Tongue (tissue), 2 donors: ENCODE measurements around the gene FBRS. TPM values are rescaled to one million over a fixed set of nuclear protein-coding genes. Genes with fewer than 3 reads are reported as not detected.

Experiments
- DNase-seq: peaks from one replicate; pipeline ENCODE4 v3.0.0-alpha.2; 2015
- total RNA-seq: library from RNA; depleted of rRNA; stranded (reverse); fragments of >200 nt; gene quantifications from one replicate; pipeline ENCODE4 v1.2.3, GENCODE V29; 2014

FBRS gene
- total RNA-seq, 1 donor from 2014 or later, result 16.5 TPM

DNA sequence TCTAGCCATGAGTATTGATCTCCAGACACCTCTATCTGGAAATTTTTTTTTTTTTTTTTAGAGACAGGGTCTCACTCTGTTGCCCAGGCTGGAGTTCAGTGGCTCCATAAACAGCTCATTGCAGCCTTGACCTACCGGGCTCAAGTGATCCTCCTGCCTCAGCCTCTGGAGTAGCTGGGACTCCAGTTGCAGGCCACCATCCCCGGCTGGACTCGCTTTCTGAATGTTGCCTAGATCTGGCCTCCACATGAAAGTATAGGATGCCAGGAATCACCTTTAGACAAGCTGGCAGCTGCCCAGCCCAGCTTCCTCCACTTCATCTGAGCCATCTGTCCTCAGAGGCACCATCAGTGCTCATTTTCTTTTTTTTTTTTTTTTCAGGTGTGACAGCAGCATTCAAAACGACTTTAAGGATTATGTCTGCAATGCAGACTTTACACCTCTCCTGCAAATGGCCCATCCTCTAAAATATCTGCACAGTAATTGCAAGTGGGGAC, 13.8 kb upstream of the FBRS start:
- DNase-seq, result no peak

DNA sequence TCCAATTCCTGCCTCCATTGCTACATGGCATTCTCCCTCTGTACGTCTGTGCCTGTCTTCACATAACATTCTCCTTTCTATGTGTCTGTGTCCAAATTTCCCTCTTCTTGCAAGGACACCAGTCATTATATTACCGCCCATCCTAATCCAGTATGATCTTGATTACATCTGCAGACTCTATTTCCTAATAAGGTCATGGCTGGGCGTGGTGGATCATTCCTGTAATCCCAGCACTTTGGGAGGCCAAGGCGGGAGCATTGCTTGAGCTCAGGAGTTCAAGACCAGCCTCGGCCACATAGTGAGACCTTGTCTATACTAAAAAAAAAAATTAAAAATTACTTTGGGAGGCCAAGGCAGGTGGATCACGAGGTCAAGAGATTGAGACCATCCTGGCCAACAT, 12.5 kb upstream of the FBRS start:
- no peak for DNase-seq

DNA sequence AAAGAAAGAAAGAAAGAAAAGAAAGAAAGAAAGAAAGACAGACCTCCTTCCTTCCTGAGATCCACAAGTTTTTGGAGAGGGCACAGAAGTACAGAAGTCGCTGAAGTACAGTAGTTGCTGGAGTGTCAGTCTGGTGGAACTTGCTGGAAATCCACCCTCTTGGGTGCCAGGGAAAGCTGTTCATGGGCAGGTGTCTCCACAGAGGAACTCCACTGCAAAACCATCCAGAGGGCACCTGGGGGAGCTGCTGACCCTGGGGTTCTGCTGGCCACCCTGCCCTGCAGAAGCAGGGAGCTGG, 11.0 kb upstream of the FBRS start:
- no peak for DNase-seq

- DNase-seq, result no peak
These were observed 8.4 kb upstream of the FBRS start for GRCh38 chr16:30649725-30650368.

GRCh38 chr16:30650369-30651123, 7.7 kb upstream of the FBRS start, which contains the start of gene PRR14:
Gene PRR14 (plus strand): TSS chr16:30650960. CDS start chr16:30651646, 686 bp downstream.
- peak; percentile 100 for DNase-seq

- DNase-seq, result peak; percentile 56
These were observed 6.9 kb upstream of the FBRS start for GRCh38 chr16:30651124-30652004.

DNA sequence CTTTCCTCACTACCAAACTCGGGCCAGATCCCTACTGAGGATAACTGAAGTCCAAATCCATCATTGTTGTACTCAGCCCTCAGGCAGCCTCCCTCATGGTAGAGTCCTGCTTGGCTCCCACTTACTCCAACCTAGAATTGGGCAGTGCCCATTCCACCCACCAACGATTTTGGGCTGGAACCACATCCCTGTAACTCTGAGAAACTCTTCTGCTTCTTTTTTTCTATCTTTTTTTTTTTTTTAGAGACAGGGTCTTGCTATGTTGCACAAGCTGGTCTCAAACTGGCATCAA, 6.3 kb upstream of the FBRS start:
- DNase-seq, result no peak

- DNase-seq, result no peak
These were observed 5.5 kb upstream of the FBRS start for GRCh38 chr16:30652718-30653117.

GRCh38 chr16:30654856-30655255, 3.4 kb upstream of the FBRS start:
- no peak for DNase-seq

- DNase-seq, result no peak
These were observed 2.4 kb upstream of the FBRS start for GRCh38 chr16:30655815-30656347.

- no peak for DNase-seq
These were observed 1.8 kb upstream of the FBRS start for GRCh38 chr16:30656388-30656787.

DNA sequence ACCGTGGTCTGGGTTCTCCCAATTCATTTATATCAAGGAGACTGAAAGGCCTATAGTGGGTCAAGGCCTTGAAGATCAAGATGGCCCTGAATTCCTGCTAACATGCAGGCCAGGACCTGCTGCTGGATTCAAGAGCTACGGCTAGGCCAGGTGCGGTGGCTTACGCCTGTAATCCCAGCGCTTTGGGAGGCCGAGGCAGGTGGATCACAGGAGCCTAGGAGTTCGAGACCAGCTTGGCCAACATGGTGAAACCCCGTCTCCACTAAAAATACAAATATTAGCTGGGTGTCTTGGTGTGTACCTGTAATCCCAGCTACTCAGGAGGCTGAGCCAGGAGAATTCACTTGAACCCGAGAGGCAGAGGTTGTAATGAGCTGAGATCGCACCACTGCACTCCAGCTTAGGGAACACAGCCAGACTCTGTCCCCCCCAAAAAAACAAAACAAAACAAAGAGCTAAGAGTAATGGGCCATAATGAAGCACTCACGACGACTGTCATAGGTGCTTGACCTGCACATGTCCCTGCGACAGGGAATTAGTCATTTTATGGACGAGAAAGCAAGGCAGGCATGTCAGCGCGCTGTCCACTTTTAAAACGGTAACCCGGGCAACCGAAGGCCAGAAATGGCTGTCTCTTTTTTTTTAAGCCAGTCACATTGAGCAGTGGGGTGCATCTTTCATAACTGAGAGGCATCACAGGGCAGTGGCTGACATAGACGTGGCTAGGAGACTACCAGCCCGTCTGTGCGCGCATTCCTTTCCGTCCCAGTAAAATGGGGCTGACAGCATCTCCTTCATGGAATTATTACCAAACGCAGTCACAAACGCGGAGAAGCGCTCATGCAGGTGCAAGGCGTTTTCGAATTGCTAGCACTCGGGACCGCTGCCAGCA, 1.0 kb upstream of the FBRS start:
- no peak for DNase-seq

DNA sequence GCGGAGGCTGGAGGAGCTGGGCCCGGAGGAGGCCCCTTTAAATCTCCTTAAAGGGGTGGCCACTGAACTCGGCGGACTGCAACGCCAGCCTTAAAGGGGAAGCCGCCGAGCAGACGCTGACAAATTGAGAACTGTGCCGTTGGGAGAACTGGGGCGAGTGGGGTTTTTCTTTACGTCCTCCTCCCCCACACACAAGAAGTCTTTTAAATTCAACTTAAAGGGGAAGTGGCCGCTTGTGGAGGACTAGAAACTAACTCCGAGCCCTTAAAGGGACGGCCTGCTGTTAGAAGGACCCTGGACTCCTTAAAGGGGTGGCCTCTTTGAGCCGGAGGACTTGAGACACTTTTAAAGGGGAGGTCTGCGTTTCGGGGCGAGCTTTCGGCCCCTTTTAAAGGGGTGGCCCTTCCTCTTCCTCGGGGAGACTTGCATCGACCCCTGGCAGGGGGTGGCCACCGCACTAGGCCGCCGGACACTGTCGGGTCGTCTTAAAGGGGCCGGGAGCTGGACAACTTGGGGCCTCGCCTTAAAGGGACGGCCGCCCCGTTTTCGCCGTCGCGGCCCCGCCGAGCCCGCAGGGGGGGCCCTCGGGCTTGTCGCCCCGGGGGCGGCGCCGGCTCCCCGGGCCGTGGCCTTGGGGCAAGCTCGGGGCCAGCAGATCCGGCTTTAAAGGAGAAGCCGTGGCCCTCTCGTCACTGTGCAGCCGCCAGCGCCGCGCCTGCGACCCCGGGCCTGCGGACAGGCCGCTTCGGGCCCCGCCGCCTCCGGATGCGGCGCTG, 688 bp downstream of the FBRS start:
- DNase-seq, result peak; percentile 99

- DNase-seq, result peak; percentile 40
These were observed 1.5 kb downstream of the FBRS start for GRCh38 chr16:30659507-30660423.

GRCh38 chr16:30660424-30661261, 2.4 kb downstream of the FBRS start:
- DNase-seq, result no peak

GRCh38 chr16:30662449-30662848, 4.2 kb downstream of the FBRS start:
- DNase-seq, result no peak

DNA sequence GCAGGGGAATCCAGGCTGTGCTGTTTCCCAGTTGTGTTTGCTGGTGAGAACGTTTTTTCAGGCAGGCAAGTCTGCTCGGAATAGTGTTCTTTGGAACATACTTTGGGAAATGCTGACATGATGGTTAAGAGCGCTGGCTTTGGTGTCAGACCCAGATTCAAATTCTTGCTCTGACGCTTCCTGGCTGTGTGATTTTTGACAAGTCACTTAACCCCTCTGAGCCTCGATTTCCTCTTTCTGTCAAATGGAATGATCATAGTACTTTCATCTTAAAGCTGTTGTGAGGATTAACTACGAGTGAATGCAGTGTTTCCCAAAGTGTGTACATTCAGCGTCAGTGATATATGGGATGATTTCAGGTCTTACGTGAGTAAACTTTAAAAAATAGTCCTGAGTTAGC, 4.8 kb downstream of the FBRS start:
- DNase-seq, result no peak

- no peak for DNase-seq
These were observed 5.6 kb downstream of the FBRS start for GRCh38 chr16:30663820-30664219.

DNA sequence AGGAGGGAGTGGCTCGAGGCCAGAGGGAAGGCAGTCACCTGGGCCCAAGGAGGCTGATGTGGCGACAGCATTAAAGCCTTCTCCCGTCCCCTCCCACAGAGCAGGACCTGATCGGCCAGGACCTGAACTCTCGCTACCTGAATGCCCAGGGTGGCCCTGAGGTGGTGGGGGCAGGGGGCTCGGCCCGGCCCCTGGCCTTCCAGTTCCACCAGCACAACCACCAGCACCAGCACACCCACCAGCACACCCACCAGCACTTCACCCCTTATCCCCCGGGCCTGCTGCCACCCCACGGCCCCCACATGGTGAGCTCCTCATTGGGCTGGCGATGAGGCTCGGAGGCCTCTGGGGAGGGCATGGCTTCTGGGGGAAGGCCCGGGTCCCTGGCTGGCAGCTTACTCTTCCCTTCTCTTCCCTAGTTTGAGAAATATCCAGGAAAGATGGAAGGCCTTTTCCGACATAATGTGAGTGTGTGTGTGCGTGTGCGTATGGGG, 6.4 kb downstream of the FBRS start:
- DNase-seq, result no peak
